COLO668 (cell line): ENCODE data around the gene SLC25A25.
A peak's percentile ranks its signal among the peaks of the same experiment; 100 is the strongest.
"Not testable (repeated sequence)": the region's sequence is repeated elsewhere in the genome, so short reads cannot be mapped to it uniquely, and the experiment has no call there.

ENCODE experiments used
- DNase-seq: peaks from one replicate; lab custom pipeline; 2025; ENCODE audit not compliant: unreplicated experiment; lab: John Stamatoyannopoulos, UW

The SLC25A25 gene

DNA sequence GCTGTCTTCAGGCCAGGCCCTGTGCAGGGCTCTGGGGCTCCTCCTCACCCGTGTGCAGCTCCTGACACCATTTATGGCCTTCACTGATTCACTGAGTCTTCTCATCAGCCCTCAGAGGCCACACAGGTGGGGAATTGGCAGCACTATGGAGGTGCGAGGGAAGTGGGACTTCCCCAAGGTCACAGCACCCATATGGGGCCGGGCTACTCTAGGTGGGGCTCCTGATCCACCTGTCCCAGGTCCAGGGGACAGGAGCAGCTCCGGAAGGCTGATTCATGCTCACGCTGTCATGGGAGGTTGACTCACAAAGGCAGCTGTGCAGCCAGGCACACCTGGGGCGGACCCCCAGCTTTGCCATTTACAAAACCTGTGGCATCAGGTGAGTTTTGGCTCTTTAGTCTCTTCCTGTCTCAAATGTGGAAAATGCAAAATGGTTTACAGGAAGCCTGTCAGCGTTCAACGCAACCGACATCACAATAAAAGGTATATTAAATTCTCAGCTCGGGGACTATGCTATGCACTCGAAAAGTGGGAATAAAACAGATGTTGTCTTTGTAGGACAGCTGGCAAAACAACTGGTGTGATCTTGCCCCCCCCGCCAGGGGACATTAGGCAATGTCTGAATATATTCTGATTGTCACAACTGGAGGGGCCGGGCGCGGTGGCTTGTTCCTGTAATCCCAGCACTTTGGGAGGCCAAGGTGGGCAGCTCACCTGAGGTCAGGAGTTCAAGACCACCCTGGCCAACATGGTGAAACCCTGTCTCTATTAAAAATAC, 15.9 kb upstream of the SLC25A25 start:
- peak; percentile 93 for DNase-seq

DNA sequence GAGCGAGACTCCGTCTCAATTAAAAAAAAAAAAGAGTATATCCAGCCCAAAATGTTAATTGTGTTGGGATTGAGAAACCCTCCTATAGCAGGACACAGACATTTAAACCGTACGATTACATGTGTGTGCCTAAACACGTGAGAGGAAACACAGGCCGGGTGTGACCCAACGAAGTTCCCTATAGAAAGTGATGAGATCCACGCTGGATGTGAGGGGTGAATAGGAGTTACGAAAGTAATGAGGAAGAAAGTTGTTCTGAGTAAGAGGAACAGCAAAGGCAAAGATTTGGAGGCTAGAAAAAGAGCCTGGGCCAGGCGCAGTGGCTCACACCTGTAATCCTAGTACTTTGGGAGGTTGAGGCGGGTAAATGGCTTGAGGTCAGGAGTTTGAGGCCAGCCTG, 14.5 kb upstream of the SLC25A25 start:
- no peak for DNase-seq

DNA sequence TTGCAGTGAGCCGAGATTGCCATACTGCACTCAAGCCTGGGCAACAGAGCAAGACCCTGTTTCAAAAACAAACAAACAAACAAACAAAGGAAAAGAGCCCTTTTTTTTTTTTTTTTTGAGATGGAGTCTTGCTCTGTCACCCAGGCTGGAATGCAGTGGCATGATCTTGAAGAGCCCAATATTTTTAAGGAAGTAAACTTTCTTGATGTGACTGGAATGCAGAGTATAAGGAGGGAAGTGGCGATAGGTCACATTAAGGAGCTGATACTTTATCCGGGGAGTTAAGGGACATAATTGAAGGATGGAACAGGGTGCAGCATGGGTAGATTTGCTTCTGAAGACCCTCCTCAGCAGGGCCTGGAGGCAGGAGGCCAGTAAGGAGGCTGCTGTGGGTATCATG, 13.9 kb upstream of the SLC25A25 start:
- DNase-seq, result no peak

DNA sequence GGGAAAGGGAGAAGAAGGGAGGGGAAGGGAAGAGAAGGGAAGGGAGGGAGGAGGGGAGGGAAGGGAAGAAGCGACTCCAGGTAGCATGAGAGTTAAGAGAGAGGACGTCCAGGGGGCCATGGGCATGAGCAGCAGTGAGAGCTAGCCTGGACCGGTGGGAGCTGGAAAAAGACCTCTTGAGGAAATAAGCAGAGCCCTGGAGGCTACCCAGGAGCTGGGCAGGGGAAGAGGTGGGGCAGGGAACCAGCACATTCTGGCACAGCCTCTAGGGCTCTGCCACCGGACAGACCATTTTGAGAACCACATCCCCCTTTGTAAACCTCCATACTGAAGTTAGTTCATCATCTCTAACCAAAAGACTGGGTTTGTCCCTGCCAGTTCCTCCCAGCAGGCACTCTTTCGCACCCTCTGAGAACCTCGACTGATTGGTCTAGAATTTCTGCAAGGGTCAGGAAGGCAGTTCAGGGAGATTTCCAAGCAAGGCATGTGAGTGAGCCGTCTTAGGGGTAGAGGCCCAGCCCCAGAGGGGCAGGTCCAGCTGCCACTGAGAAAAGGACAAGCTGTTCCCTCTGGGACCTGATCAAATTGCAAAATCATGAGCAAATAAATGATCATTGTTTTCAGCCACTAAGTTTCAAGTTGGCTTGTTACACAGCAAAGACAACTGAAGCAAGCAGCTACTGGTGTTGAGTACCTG, 12.5 kb upstream of the SLC25A25 start:
- DNase-seq, result no peak

DNA sequence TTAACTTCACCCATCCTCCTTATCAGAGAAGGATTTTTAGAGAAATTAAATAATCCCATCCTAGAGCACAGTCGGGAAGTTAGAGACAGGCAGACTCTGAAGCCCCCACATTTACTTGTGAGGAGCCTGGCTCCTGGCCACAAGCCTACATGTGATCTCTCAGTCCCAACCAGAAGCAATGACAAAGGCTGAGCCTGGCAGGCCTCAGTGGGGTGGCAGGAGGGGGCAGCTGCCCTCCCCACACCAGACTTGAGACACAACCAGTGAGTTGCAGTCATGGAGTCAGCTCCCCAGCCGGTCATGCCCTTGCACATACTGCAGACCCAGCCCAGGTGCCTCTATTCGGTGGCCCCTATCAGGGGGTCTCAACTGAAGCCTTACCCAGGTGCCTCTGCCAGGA, 11.9 kb upstream of the SLC25A25 start:
- no peak for DNase-seq

DNA sequence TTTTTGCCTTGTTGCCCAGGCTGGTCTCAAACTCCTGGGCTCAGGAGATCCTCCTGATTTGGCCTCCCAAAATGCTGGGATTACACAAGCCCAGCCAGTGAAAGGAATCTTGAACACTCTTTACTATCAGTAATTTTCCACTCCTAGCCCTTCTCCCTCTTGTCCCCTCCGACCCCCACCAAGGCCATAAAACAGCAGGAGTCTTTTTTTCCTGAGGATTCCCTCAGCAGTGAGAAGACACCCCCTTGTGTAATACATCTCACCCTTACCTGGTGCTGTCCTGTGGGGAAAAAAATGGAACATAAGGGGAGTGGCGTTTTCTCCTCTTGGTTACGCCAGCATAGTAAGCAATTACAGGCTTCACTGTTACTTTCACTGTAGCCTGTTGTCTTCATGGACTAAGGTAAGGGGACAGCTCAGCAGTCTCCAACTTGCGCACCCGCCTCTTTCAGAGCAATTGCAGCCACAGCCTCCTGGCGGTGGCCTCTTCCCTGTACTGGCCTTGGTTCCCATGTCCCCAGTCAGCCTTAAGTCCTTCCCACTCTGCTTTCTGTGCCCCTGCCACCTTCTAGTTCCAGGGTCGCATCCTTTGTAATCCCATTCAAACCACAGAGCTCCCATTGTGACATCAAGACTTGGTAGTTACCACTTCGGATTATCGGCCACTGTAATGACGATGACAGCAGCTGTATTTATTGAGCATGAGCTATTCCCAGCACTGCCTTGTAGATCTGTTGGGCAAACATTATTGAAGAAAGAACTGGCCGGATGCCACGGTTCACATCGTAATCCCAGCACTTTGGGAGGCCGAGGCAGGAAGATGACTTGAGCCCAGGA, 10.9 kb upstream of the SLC25A25 start:
- peak; percentile 68 for DNase-seq

DNA sequence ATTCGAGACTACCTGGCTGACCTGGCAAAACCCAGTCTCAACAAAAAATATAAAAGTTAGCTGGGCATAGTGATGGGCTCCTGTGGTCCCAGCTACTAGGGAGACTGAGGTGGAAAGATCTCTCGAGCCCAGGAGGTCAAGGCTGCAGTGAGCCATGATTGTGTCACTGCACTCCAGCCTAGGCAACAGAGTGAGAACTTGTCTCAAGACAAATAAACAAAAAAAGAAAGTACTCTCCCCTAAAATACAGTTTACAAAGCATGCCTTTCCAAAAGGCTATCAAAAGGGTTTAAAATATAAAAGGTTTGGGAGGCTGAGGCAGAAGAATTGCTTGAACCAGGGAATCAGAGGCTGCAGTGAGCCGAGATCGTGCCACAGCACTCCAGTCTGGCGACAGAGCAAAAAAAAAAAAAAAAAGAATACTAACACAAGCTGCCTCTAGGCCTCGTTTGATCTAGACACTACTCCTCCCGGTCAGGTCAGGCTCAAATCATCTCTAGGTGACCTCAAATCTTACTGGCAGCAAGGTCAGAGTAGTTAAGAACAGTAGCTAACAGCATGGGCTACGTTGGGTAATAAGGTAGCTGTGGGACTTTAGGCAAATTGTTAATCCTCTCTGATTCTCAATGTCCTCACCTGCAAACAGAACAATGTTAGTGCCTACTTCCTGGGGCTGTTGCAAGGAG, 10.2 kb upstream of the SLC25A25 start:
- DNase-seq, result no peak

DNA sequence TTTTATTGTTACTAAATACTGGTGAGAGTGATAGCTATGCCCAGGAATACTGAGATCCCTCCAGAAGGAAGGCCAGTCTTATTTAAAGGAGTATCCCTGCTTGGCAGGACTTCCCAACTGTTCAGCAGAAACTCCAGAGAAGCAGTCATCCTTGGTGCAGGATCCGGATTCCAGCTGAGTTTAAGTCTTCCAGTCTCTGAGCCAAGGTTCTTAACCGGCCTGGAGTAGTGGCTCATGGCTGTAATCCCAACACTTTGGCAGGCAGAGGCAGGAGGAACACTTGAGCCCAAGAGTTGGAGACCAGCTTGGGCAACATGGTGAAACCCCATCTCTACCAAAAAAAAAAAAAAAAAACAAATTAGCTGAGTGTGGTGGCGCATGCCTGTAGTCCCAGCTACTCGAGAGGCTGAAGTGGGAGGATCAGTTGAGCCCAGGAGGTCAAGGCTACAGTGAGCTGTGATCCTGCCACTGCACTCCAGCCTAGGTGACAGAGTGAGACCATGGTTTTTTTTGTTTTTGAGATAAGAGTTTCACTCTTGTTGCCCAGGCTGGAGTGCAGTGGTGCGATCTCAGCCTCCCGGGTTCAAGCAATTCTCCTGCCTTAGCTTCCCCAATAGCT, 8.6 kb upstream of the SLC25A25 start:
- DNase-seq, result no peak

DNA sequence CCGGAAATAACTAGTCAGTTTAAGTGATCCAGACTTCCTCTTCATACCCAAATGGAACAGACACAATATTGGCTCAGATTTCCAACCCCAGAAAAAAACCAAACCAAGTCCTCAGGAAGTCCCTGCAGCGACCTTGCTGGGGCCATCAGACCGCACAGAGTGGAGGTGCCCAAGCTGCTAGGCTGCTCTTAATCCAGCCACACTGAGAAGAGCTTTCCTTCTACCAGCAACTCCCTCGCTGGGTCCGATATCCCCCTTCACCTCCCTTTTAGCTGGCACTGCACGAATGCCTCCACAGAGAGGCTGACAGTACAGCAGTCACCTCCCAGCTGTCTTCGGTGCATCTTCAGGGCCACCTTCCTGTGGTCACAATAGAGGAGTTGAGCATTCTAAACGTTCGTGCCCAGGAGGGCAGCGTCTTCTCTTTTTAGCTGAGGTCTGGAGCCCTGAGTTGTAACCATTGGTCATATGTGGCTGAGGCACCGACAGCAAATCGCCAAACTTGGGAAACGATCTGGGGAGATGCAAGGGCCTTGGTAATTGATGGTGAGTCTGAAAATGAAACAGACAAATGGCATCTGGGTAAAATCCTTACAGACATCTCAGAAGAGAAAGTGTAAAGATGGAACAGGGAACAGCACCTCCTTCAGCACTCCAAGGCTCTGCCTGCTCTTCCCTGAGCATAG, 6.6 kb upstream of the SLC25A25 start:
- DNase-seq, result no peak

DNA sequence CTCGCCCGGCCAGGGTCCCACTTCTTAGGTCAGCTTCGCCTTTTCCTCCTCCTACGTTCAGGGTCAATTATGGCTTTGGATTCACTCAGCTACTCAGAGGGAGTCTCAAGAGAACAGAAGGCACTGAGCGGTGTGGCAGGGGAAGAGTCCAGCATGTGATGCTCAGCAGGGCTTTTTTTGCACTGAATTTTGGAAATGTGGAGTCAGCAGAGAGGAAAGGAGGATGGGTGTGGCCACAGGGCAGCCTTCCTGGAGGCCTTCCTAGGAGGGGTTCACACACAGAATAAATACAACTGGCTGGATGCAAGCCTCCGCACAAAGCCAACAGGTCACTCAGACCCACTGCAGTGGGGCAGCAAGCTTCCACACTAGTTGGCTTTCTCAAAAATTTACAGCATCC, 5.8 kb upstream of the SLC25A25 start:
- DNase-seq, result no peak

DNA sequence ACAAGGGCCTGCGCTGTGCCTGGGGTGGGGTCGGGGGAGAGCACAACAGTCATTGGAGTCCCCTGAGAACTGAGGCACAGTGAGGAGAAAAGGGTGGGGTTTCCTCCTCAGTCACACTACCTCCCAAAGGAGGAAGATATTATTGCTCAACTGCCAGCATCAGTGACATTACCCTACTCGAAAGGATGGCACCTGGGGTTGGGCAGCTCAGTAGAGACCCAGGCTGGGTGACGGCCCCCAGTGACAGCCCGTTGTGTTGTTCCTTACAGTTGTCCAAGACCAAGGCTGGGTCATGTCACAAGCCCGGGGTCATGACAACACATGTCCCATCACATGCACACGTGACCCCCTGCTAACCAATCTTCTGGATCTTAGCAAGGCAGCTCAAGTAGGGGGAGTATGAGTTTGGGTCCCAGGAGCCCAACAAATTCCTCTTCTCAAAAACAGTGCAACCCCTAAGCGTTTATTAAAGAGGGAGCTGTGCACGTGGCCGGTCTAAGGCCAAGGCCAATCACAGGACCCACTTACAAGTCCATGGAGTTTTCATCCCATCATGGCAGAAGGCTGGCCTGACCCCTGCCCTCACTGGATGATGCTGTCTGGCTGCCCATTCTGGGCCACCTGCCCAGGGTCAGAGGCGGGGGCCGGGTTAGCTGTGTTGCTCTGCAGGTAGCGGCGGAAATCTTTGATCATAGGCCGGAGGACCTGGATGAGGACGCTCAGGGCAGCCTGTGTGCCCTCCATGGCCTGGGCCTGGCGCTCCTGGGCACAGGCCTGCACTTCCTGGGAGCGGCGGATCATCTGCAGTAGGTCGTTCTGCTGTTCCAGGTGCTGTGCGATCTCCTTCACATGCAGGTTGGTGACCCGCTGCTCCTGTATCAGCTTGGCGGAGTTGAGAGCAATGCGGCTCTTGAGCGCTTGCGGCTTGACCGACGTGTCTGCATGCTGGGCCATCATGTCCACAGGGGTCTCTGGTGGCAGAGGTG, 4.9 kb upstream of the SLC25A25 start:
- DNase-seq, result no peak

DNA sequence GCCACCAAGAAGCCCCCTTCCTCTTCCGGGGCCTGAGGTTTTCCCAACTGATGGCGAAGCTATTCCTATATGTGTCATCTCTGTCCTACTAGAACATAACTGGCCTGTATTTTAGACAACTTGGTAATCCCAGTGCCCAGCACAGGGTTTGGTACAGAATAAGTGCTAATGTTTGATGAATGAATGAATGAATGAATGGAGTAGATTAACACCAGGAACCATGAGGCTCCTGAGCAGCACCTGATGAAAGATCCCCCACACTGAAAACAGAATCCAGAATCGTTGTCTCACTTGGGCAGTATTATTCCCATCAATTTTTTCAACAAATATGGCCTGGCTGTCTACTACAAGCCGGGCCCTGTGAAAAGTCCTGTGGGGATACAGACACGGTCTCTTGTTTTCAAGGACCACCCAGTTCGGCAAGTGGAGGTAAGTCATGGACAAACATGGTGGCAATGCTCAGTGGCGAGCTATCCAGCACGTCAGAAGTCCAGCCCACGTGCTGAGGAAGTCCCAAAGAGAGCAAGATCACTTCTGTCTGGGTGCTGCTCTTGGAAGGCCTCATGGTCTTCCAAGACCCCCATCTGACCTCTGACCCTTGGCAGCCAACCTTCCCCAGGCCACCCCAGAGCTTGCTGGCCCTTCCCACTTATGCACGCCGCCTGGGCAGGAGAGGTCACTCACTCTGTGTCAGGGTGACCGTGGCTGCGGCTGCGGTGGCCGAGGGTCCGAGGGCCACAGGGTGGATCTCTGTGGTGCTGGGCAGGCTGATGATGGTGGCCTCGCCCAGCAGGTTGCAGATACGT, 1.9 kb upstream of the SLC25A25 start:
- DNase-seq, result no peak

DNA sequence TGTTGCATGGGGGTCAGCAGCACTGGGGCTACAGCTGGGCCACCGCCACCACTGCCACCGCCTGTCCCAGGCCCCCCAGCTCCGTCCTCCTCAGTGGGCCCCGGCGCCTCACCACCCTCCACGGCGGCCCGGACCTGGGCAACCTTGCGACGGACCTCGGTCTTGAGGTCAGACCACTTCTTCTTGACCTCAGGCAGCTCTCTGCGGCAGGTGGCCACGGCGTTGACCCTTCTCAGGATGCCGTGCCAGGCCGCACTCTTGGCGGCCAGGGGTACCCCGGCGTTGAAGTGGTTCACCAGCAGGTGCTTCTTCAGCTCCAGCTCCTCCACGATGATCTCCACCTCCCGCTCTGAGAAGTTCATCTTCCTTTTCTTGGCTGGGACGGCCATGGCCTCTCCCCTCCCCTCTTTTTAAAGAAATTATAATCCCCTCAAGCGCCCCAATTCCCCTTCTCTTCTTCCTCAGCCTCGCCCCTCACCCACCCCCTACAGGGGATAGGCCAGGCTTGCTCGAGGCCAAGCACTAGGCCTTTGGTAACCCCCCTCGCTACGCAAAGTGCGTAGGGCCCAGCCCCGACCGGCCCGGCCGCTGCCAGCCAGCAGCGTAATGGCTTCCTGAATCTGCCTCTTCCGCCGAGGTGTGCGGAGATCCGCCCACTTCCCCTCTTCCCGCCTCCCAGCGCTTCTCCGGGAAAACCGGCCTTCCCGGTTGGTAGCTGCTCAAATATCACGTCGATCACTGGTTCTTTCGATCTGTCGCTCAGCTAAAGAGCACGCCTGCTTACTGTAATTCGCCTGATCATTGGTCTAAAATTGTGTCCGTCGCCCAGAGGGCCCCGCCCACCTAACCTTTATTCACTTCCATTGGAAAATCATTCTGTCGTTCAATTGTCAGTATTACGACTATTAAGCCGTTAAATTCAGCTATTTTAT, 1.1 kb upstream of the SLC25A25 start, which contains the start of gene NAIF1:
Gene NAIF1, minus strand, starts transcription at position 608 of the 932 bp plus-strand sequence. Its CDS starts 219 bp downstream, at position 389.
- DNase-seq, result peak; percentile 96

DNA sequence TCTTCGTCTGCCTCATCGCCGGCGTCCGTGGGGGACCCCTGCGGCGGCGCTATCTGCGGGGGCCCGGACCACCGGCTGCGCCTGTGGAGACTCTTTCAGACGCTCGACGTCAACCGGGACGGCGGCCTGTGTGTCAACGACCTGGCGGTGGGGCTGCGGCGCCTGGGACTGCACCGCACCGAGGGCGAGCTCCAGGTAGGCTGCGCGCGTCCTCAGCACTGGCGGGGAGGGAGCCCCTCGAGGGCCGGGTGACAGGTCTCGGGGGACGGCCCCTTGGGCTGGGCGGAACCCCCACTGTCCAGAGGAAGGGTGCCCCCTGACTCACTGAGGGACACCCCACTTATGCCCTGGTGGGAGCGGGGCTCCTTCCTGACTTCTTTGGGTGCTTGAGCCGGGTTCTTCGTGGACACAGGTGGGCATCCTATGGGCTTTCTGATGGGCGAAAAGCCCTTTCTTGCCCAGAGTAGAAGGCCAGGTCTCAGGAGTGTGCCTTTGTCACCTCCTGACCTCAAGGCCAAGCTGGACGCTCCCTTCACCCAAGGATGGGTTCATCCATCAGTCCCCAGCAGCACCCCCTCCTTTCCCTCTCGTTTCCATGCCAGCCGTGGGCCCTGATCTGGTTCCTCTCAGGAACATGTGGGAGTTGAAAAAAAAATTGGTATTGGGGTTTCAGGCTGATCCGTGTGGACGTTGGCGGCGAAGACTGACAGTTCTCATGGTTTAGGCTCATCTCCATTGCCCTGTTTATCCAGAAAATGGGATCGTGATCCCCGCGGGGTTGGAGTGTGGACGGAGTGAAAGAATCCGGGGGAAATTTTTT, 564 bp downstream of the SLC25A25 start:
- peak; percentile 67 for DNase-seq

DNA sequence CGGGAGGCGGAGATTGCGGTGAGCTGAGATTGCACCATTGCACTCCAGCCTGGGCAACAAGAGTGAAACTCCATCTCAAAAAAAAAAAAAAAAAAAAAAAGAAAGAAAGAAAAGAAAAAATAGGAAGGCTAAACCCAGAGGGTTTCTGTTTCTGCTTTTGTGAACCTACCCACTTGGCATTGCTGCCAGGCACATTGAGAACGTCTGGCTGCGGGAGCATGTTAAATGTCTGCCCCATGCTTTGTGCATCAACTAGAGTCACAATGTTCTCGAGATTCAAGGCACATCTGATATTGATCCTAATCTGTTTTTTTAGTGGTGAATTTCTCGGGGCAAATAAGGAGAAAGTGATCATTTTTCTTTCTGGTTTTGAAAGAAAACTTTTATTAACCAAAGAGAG, 2.8 kb downstream of the SLC25A25 start:
- no peak for DNase-seq

DNA sequence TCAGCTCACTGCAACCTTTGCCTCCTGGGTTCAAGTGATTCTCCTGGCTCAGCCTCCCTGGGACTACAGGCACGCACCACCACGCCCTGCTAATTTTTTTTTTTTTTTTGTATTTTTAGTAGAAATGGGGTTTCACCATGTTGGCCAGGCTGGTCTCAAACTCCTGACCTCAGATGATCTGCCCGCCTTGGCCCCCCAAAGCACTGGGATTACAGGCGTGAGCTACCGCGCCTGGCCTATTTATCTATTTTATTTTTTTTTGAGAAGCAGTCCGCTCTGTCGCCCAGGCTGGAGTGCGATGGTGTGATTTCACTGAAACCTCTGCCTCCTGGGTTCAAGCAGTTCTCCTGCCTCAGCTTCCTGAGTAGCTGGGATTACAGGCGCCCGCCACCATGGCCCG, 3.4 kb downstream of the SLC25A25 start:
- not testable (repeated sequence) for DNase-seq
